Testis (tissue), 3 donors: Measurements from ENCODE around the gene SLC34A3. TPM values are rescaled to one million over a fixed set of nuclear protein-coding genes. Genes with fewer than 3 reads are reported as not detected.

Experiments used
- DNase-seq: peaks from one replicate; pipeline ENCODE4 v3.0.0-alpha.2; 2019
- H3K27ac ChIP-seq, 2 donors: fragments of 200-600 bp; sonication (generic); one replicate each; pipeline ENCODE4 v1.5.1; 2019
- H3K27me3 ChIP-seq: fragments of 200-600 bp; sonication (generic); one replicate; pipeline ENCODE4 v1.5.1; 2019
- H3K36me3 ChIP-seq: fragments of 200-600 bp; sonication (generic); one replicate; pipeline ENCODE4 v1.5.1; 2017; ENCODE audit warnings: low read depth; ENCODE audit errors: missing control alignments
- H3K4me1 ChIP-seq: fragments of 200-600 bp; sonication (generic); one replicate; pipeline ENCODE4 v1.5.1; 2019
- H3K4me3 ChIP-seq, 2 donors: fragments of 200-600 bp; sonication (generic); one replicate each; pipeline ENCODE4 v1.5.1; 2017 to 2019
- H3K9me3 ChIP-seq: fragments of 200-600 bp; sonication (generic); one replicate; pipeline ENCODE4 v1.5.1; 2017
- CTCF ChIP-seq, 3 experiments: fragments of 450-650 bp in 2 of 3; fragments of 200-600 bp in 1 of 3; sonication (generic) in 1 of 3; IDR thresholded peaks; one replicate each; pipeline ENCODE4 v1.5.1; 2016 to 2019; ENCODE audit warnings: antibody characterized with exemption in 3 of 3, mild to moderate bottlenecking in 2 of 3, moderate library complexity in 1 of 3
- POLR2A ChIP-seq: fragments of 450-650 bp; IDR thresholded peaks from one replicate; pipeline ENCODE4 v1.6.1; 2017; ENCODE audit warnings: antibody characterized with exemption, mild to moderate bottlenecking, moderate library complexity
- WGBS, 2 donors: methylation state at CpG; one replicate each; pipeline ENCODE4 v1.1.5; 2018; 5-methylcytosine and 5-hydroxymethylcytosine counted together
- intact Hi-C: fragments of 100-400 bp; cut with DNase I; formaldehyde crosslinking; loops from one replicate; pipeline ENCODE4 v1.15.1; 2023; ENCODE audit warnings: low total_unique reads
- polyA plus RNA-seq: library from polyadenylated mRNA; stranded (reverse); fragments of 350-450 nt; fragmentation: Illumina TruSeq; extraction: RNeasy Lipid Tissue Mini Kit (QIAGEN cat#74804); gene quantifications from one replicate; pipeline ENCODE4 v1.2.3, GENCODE V29; 2014; ENCODE audit warnings: low read depth, low replicate concordance; ENCODE audit not compliant: insufficient read depth
- total RNA-seq, 2 donors: library from RNA; depleted of rRNA; stranded (reverse); fragments of >200 nt; gene quantifications; one replicate each; pipeline ENCODE4 v1.2.3, GENCODE V29; 2016

SLC34A3 gene
- total and polyA plus RNA-seq, 3 donors from 2014 or later: 0.15 to 0.25 (median 0.24) TPM

GRCh38 chr9:137194909-137195308 lies 35.8 kb upstream of the SLC34A3 start:
- no peak for DNase-seq
- WGBS, 2 donors: 70 to 89% methylated on average over 6 to 10 of the region's 10 CpGs
- TF ChIP-seq POLR2A: no peak
- no peak for TF ChIP-seq CTCF (IDR thresholded peaks at IDR 0.05)
- Histone ChIP-seq H3K4me1 (peaks cover 26% of the 10 kb centered on the region), H3K27me3 (no peaks in the 10 kb centered on the region), H3K27ac (no peak overlapping the region), H3K36me3 (no peaks in the 10 kb centered on the region), H3K4me3 (no peak overlapping the region), H3K9me3 (no peaks in the 10 kb centered on the region)
- intact Hi-C loops: no loop called here

GRCh38 chr9:137195525-137196220 lies 35.0 kb upstream of the SLC34A3 start:
- intact Hi-C loops: no loop called here
- Histone ChIP-seq H3K9me3 (no peaks in the 10 kb centered on the region), H3K36me3 (no peaks in the 10 kb centered on the region), H3K27me3 (no peaks in the 10 kb centered on the region), H3K4me1 (peaks cover 24% of the 10 kb centered on the region), H3K4me3 (no peak overlapping the region), H3K27ac (no peak overlapping the region)
- WGBS, 2 donors: 85 to 88% methylated on average over 19 to 21 of the region's 21 CpGs
- no peak for TF ChIP-seq CTCF (IDR thresholded peaks at IDR 0.05)
- no peak for TF ChIP-seq POLR2A
- DNase-seq: no peak

DNA sequence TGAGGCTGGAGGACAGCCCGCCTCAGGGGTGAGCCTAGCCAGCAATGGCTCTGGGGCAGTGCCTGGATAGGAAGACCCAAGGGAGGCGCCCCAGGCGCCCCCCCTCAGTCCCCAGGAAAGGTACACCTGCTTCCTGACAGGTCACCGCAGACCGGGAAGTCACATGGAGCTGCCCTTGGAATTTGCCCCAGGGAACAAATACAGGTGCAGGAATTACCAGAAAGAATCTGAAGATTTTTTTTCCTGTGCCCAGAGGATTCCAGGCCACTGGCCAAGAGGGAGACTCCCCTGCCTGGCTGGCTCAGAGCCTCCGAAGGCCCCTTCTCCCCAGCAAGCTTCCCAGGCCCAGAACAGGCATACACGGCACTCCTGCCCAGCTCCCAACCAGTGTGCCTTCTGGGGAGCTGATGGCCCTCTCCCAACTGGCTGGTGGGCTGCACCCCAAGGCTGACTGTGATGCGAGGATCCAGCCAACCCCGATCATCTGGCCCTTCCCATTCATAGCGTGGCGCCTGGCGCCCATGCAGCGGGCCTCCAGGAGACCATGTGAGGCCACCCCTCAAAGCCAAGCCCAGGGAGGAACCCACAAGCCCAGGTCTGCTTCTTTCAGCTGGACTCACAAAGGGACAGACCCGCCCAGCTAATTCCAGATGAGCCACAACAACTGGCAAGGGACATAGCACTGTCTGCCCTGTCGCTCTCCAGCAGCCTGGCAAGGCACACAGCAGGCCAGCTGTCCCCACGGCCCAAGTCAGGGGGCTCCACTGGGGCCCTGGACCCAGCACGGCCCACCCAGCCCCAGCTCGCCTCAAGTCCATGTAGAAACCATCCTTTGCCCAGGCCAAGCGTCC lies 32.4 kb upstream of the SLC34A3 start:
- 70 to 84% methylated on average over 7 to 19 of the region's 19 CpGs for WGBS, 2 donors
- no peak for DNase-seq
- H3K4me1 ChIP-seq: peaks cover 36% of the 10 kb centered on the region
- no peak overlapping the region for H3K27ac ChIP-seq
- H3K9me3 ChIP-seq: no peaks in the 10 kb centered on the region
- no peaks in the 10 kb centered on the region for H3K36me3 ChIP-seq
- intact Hi-C loops: no loop called here
- TF ChIP-seq POLR2A (no peak), CTCF (IDR thresholded peaks at IDR 0.05) (no peak)
- no peaks in the 10 kb centered on the region for H3K27me3 ChIP-seq
- H3K4me3 ChIP-seq: no peak overlapping the region

DNA sequence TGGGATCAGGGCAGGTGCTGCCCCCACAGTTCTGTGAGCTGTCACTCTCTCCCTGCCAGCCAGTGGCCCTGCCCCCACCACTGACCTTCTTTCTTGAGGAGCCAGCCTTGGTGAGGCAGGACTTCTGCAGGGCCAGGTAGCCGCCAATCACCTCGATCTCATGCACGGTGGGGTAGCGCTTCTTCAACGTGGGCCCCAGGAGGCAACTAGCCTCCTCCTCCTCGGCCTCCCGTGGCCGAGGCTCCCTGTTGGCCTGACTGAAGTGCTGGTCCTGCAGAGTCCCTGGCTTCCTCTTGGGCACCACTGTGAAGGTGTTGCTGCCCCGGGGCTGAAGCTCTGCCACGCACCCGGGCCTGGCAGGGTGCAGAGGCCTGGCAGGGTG lies 31.8 kb upstream of the SLC34A3 start:
- intact Hi-C loops: no loop called here
- no peaks in the 10 kb centered on the region for H3K27me3 ChIP-seq
- no peak for DNase-seq
- TF ChIP-seq POLR2A (no peak), CTCF (IDR thresholded peaks at IDR 0.05) (no peak)
- H3K27ac ChIP-seq: no peak overlapping the region
- H3K4me1 ChIP-seq: peaks cover 40% of the 10 kb centered on the region
- no peak overlapping the region for H3K4me3 ChIP-seq
- H3K9me3 ChIP-seq: no peaks in the 10 kb centered on the region
- H3K36me3 ChIP-seq: no peaks in the 10 kb centered on the region
- 56% methylated on average over 11 of the region's 11 CpGs; no CpG with 5 or more reads in 1 of the 2 donors for WGBS, 2 donors
